ENCODE results near the gene MLPH. TPM values are rescaled to one million over a fixed set of nuclear protein-coding genes. Genes with fewer than 3 reads are reported as not detected.

MLPH gene
- total and polyA plus RNA-seq, 2 donors (not counting 1 experiment from before 2014, with no cell fraction given), result not detected

GRCh38 chr2:237497009-237497837 lies 10.2 kb downstream of the MLPH start:
- H3K27ac ChIP-seq (ENCODE audit: low read length in 2 of 2), result no peak overlapping the region
- no peaks in the 10 kb centered on the region for H3K36me3 ChIP-seq (replicated peaks in 1 of 2; ENCODE audit: control extremely low read depth in 1 of 2, control insufficient read depth in 1 of 2, extremely low read depth in 1 of 2, insufficient read depth in 2 of 2, low read length in 1 of 2)
- H3K4me1 Mint-ChIP-seq, result no peaks in the 10 kb centered on the region
- H3K9ac ChIP-seq (ENCODE audit: low read length), result no peak overlapping the region
- no peaks in the 10 kb centered on the region for H4K20me1 ChIP-seq (ENCODE audit: control insufficient read depth, insufficient read depth, low read length, poor library complexity, severe bottlenecking)
- no peak overlapping the region for H3K4me3 Mint-ChIP-seq
- H3K4me3 ChIP-seq (ENCODE audit: control extremely low read depth in 1 of 5, extremely low read depth in 1 of 5, insufficient read depth in 1 of 5, low read depth in 2 of 5, low read length in 4 of 5), result no peak overlapping the region
- H3K4me2 ChIP-seq (replicated peaks; ENCODE audit: low read depth, low read length, poor library complexity, severe bottlenecking), result no peak overlapping the region
- no peaks in the 10 kb centered on the region for H3K4me1 ChIP-seq (ENCODE audit: control insufficient read depth in 2 of 2, insufficient read depth in 2 of 2, low read length in 2 of 2)
- TF ChIP-seq CTCF (IDR thresholded peaks at IDR 0.05) (no peak), EZH2 (IDR thresholded peaks at IDR 0.05; ENCODE audit: borderline replicate concordance, insufficient read depth, low read depth, low read length, poor library complexity, severe bottlenecking) (no peak)
- ATAC-seq (ENCODE audit: low read depth), result no peak
- ChIA-PET CTCF (no interaction called here), POLR2A (no interaction called here)
- peaks cover 0 to 8% (median 0%) of the 10 kb centered on the region in 3 donors for H3K9me3 ChIP-seq (ENCODE audit: control extremely low read depth in 1 of 3, control insufficient read depth in 2 of 3, insufficient read depth in 1 of 3, low read length in 2 of 3)
- intact Hi-C loops (cut with micrococcal nuclease), result no loop called here
- H3K27me3 ChIP-seq (replicated peaks in 1 of 4; ENCODE audit: control extremely low read depth in 1 of 4, control insufficient read depth in 3 of 4, insufficient read depth in 4 of 4, low read length in 3 of 4), result peaks cover 0 to 11% (median 0%) of the 10 kb centered on the region in 4 experiments
- H3K27ac Mint-ChIP-seq, result no peak overlapping the region
- no peaks in the 10 kb centered on the region for H3K9me3 Mint-ChIP-seq (ENCODE audit: insufficient read depth)
- H2AFZ ChIP-seq (ENCODE audit: insufficient read depth, low read depth, low read length, poor library complexity, severe bottlenecking), result no peak overlapping the region
- 88% methylated on average over 21 of the region's 23 CpGs for WGBS (ENCODE audit: insufficient coverage)
- H3K27me3 Mint-ChIP-seq, result peaks cover 48% of the 10 kb centered on the region
- DNase-seq, result no peak
- no peaks in the 10 kb centered on the region for H3K79me2 ChIP-seq (ENCODE audit: control insufficient read depth, insufficient read depth, low read length)

DNA sequence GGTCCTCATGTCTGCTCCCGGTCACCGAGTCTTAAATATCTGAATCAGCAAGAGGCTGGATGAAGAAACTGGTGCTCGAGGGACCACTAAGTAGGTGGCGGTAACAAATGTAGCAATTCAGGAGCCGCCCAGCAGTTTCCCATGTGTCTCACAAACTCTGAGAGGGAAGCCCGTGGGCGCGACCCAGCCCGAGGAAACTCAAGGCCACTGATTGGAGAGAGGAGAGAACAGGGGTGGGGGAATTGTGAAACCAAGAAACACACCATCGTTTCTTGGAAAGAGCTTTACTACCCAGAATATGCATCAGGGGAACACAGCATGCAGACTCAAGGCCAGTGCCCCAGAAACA lies 10.8 kb downstream of the MLPH start:
- Mint-ChIP-seq H3K4me1 (no peaks in the 10 kb centered on the region), H3K27ac (no peak overlapping the region), H3K4me3 (no peak overlapping the region), H3K9me3 (ENCODE audit: insufficient read depth) (no peaks in the 10 kb centered on the region), H3K27me3 (peaks cover 48% of the 10 kb centered on the region)
- Histone ChIP-seq H3K36me3 (replicated peaks in 1 of 2; ENCODE audit: control extremely low read depth in 1 of 2, control insufficient read depth in 1 of 2, extremely low read depth in 1 of 2, insufficient read depth in 2 of 2, low read length in 1 of 2) (no peaks in the 10 kb centered on the region), H3K27me3 (replicated peaks in 1 of 4; ENCODE audit: control extremely low read depth in 1 of 4, control insufficient read depth in 3 of 4, insufficient read depth in 4 of 4, low read length in 3 of 4) (peaks cover 0 to 11% (median 0%) of the 10 kb centered on the region in 4 experiments), H3K9me3 (ENCODE audit: control extremely low read depth in 1 of 3, control insufficient read depth in 2 of 3, insufficient read depth in 1 of 3, low read length in 2 of 3) (peaks cover 0 to 2% (median 0%) of the 10 kb centered on the region in 3 donors), H3K9ac (ENCODE audit: low read length) (no peak overlapping the region), H3K27ac (ENCODE audit: low read length in 2 of 2) (no peak overlapping the region), H3K4me3 (ENCODE audit: control extremely low read depth in 1 of 5, extremely low read depth in 1 of 5, insufficient read depth in 1 of 5, low read depth in 2 of 5, low read length in 4 of 5) (no peak overlapping the region), H3K4me1 (ENCODE audit: control insufficient read depth in 2 of 2, insufficient read depth in 2 of 2, low read length in 2 of 2) (no peaks in the 10 kb centered on the region), H4K20me1 (ENCODE audit: control insufficient read depth, insufficient read depth, low read length, poor library complexity, severe bottlenecking) (no peaks in the 10 kb centered on the region), H3K79me2 (ENCODE audit: control insufficient read depth, insufficient read depth, low read length) (no peaks in the 10 kb centered on the region), H2AFZ (ENCODE audit: insufficient read depth, low read depth, low read length, poor library complexity, severe bottlenecking) (no peak overlapping the region), H3K4me2 (replicated peaks; ENCODE audit: low read depth, low read length, poor library complexity, severe bottlenecking) (no peak overlapping the region)
- ChIA-PET POLR2A (no interaction called here), CTCF (no interaction called here)
- intact Hi-C loops (cut with micrococcal nuclease), result no loop called here
- TF ChIP-seq CTCF (IDR thresholded peaks at IDR 0.05), result no peak
- TF ChIP-seq EZH2 (IDR thresholded peaks at IDR 0.05; ENCODE audit: borderline replicate concordance, insufficient read depth, low read depth, low read length, poor library complexity, severe bottlenecking), result no peak
- ATAC-seq (ENCODE audit: low read depth), result no peak
- WGBS (ENCODE audit: insufficient coverage), result 93% methylated on average over 5 of the region's 10 CpGs
- no peak for DNase-seq

Data from B cell (primary cell).